Endodermal cell (in vitro differentiated cells): ENCODE results near the gene TOR1A. TPM values are rescaled to one million over a fixed set of nuclear protein-coding genes. Genes with fewer than 3 reads are reported as not detected.

ENCODE experiments used
- DNase-seq: peaks from one replicate; pipeline ENCODE4 v3.0.0-alpha.2; 2017
- H3K27ac ChIP-seq: 2 replicates; pipeline ENCODE4 v1.5.1; 2013; ENCODE audit warnings: mild to moderate bottlenecking, low read depth, low read length, moderate library complexity
- H3K27me3 ChIP-seq: 2 replicates; pipeline ENCODE4 v1.6.1; 2013; ENCODE audit warnings: mild to moderate bottlenecking, low read length, moderate library complexity; ENCODE audit not compliant: insufficient read depth, control insufficient read depth, poor library complexity, severe bottlenecking
- H3K36me3 ChIP-seq: 2 replicates; pipeline ENCODE4 v1.7.0; 2013; ENCODE audit warnings: mild to moderate bottlenecking, low read length, moderate library complexity; ENCODE audit not compliant: control insufficient read depth, insufficient read depth
- H3K4me1 ChIP-seq: one replicate; pipeline ENCODE4 v1.7.0; 2013; ENCODE audit warnings: low read length; ENCODE audit not compliant: control insufficient read depth, insufficient read depth
- H3K4me3 ChIP-seq: 2 replicates; pipeline ENCODE4 v1.5.1; 2013; ENCODE audit warnings: mild to moderate bottlenecking, low read length, moderate library complexity
- H3K9ac ChIP-seq: 2 replicates; pipeline ENCODE4 v1.6.1; 2013; ENCODE audit warnings: mild to moderate bottlenecking, low read length, moderate library complexity; ENCODE audit not compliant: poor library complexity, severe bottlenecking; ENCODE audit errors: extremely low read depth
- H3K9me3 ChIP-seq: 2 replicates; pipeline ENCODE4 v1.6.1; 2013; ENCODE audit warnings: mild to moderate bottlenecking, low read length, moderate library complexity; ENCODE audit not compliant: control insufficient read depth
- H3K27ac Mint-ChIP-seq: 2 replicates; pipeline ENCODE4 v1.8.0; 2020; ENCODE audit warnings: mixed read lengths
- H3K27me3 Mint-ChIP-seq: 2 replicates; pipeline ENCODE4 v1.8.0; 2021; ENCODE audit warnings: mild to moderate bottlenecking, mixed read lengths; ENCODE audit not compliant: insufficient read depth
- H3K36me3 Mint-ChIP-seq: 2 replicates; pipeline ENCODE4 v1.8.0; 2020; ENCODE audit warnings: low read depth, mixed read lengths
- H3K4me1 Mint-ChIP-seq: 2 replicates; pipeline ENCODE4 v1.8.0; 2020; ENCODE audit warnings: mixed read lengths
- H3K4me3 Mint-ChIP-seq: 2 replicates; pipeline ENCODE4 v1.8.0; 2020; ENCODE audit warnings: mild to moderate bottlenecking, moderate library complexity, mixed read lengths
- H3K9me3 Mint-ChIP-seq: 2 replicates; pipeline ENCODE4 v1.8.0; 2020; ENCODE audit warnings: mild to moderate bottlenecking, mixed read lengths
- WGBS, 2 experiments: methylation state at CpG; one replicate each; pipeline versions ENCODE4 v1.1.5 to v1.1.7; 2013; ENCODE audit warnings: missing lambda C conversion rate in 2 of 2, mixed read lengths in 1 of 2; ENCODE audit not compliant: insufficient coverage in 1 of 2, insufficient read length in 1 of 2; 5-methylcytosine and 5-hydroxymethylcytosine counted together
- total RNA-seq, 2 donors: library from RNA; stranded (reverse); fragmentation: NEBNext Ultra II Directional in 1 of 2; extraction: Animal tissue kit (Norgen Biotek cat#: 25700) in 1 of 2; gene quantifications; 2 replicates in 1 of 2; 3 replicates in 1 of 2; pipeline ENCODE4 v1.2.1, GENCODE V29; 2021
- TF ChIP-seq, protein P1 (sequence below): fragments of 200-600 bp; sonication (generic); conservative IDR thresholded peaks from 2 replicates; pipeline ENCODE4 v1.5.0; 2021; ENCODE audit warnings: antibody characterized with exemption, mild to moderate bottlenecking

The TOR1A gene
- total RNA-seq, 2 donors from 2014 or later: 48.4 to 49.9 TPM

DNA sequence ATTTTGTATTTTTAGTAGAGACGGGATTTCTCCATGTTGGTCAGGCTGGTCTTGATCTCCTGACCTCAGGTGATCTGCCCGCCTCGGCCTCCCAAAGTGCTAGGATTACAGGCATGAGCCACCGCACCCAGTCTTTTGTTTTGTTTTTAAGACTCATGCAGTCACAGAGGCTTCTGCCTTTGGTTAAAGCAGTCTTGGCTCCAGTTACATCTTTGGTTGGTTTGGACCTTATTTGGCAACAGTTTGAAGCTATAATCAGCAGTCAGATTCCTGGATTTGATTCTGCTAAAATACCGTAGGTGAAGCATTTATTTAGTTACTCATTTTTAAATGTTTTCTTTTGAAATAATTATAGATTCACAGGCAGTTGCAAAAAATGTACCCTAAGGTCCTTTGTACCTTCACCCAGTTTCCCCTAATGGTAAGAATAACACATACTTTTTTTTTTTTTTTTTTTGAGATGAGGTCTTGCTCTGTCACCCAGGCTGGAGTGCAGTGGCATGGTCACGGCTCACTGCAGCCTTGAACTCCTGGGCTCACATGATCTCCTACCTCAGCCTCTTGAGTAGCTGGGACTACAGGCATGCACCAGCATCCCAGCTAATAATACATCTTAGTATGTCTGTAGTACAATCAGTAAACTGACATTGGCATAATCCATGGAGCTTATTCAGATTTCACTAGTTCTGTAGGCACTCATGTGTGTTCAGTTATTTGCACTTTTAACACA, 27.1 kb upstream of the TOR1A start:
- no peak for DNase-seq
- peaks cover 38% of the 10 kb centered on the region for H3K36me3 Mint-ChIP-seq
- no peaks in the 10 kb centered on the region for H3K4me1 Mint-ChIP-seq
- Histone ChIP-seq H3K4me1 (no peaks in the 10 kb centered on the region), H3K9ac (no peak overlapping the region), H3K27ac (no peak overlapping the region), H3K36me3 (peaks cover 34% of the 10 kb centered on the region), H3K27me3 (no peaks in the 10 kb centered on the region), H3K4me3 (no peak overlapping the region), H3K9me3 (no peaks in the 10 kb centered on the region)
- H3K9me3 Mint-ChIP-seq: no peaks in the 10 kb centered on the region
- no peaks in the 10 kb centered on the region for H3K27me3 Mint-ChIP-seq
- TF ChIP-seq, protein P1, sequence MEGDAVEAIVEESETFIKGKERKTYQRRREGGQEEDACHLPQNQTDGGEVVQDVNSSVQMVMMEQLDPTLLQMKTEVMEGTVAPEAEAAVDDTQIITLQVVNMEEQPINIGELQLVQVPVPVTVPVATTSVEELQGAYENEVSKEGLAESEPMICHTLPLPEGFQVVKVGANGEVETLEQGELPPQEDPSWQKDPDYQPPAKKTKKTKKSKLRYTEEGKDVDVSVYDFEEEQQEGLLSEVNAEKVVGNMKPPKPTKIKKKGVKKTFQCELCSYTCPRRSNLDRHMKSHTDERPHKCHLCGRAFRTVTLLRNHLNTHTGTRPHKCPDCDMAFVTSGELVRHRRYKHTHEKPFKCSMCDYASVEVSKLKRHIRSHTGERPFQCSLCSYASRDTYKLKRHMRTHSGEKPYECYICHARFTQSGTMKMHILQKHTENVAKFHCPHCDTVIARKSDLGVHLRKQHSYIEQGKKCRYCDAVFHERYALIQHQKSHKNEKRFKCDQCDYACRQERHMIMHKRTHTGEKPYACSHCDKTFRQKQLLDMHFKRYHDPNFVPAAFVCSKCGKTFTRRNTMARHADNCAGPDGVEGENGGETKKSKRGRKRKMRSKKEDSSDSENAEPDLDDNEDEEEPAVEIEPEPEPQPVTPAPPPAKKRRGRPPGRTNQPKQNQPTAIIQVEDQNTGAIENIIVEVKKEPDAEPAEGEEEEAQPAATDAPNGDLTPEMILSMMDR: no peak
- H3K4me3 Mint-ChIP-seq: no peak overlapping the region
- 92 to 96% methylated on average over 4 to 6 of the region's 6 CpGs for WGBS, 2 experiments
- no peak overlapping the region for H3K27ac Mint-ChIP-seq

DNA sequence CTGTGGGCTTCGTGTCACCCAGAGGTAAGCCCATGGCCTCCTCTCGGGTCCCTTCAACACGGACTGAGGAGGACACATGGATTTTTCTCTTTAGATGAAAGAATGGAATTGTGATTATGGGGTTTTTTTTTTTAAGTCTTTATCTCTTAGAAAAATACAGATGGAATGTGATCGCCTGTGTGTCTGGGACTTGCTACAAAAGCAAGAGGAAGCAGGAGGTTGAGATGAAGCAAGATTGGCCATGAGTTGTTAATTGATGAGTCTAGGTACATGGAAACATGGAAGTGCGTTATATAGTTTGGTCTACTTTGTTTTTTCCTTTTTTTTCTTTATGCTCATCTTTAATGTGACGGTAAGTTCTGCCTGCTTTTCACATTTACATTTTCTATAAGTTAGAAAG, 26.0 kb upstream of the TOR1A start:
- Histone ChIP-seq H3K27me3 (no peaks in the 10 kb centered on the region), H3K27ac (no peak overlapping the region), H3K9ac (no peak overlapping the region), H3K36me3 (peaks cover 31% of the 10 kb centered on the region), H3K9me3 (no peaks in the 10 kb centered on the region), H3K4me1 (no peaks in the 10 kb centered on the region), H3K4me3 (no peak overlapping the region)
- no peak overlapping the region for H3K4me3 Mint-ChIP-seq
- H3K36me3 Mint-ChIP-seq: peaks cover 29% of the 10 kb centered on the region
- no peak for DNase-seq
- TF ChIP-seq, protein P1: no peak
- no peaks in the 10 kb centered on the region for H3K27me3 Mint-ChIP-seq
- 96 to 97% methylated on average over 4 to 6 of the region's 6 CpGs for WGBS, 2 experiments
- no peak overlapping the region for H3K27ac Mint-ChIP-seq
- H3K9me3 Mint-ChIP-seq: no peaks in the 10 kb centered on the region
- no peaks in the 10 kb centered on the region for H3K4me1 Mint-ChIP-seq

DNA sequence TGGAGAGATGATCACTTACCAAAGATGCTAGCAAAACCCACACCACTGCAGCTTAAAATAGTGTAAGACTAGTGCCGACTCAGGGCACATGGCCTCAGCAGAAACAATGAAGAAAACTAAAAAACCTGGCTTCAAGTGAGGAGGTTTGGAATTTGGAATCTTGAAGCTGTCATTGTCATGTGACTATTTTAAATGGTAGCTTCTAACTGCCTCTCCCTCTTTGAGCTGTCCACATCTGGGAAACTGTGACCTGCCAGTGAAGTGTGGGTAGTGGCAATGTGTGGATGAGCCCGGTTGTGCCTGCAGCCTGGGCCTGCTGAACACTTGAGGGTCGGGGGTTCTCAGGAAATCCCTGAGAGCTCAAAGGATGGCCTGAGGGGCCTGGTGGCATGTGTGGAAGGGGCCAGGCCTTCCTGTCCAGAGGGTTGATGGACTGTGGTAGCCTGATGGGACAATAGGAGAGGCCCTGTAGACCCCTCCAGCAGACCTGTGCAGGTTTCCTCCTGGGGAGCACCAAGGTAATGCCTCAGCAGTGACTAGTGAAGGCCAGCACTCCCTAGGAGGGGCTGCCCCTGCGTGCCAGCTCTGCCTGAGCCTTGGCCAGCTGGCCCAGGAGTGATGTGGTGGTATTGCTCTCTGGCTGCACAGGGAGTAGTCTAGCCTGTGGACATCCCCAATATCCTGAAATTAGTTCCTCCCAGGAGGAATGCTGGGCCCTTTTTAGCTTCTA, 24.9 kb upstream of the TOR1A start:
- H3K4me1 Mint-ChIP-seq: no peaks in the 10 kb centered on the region
- H3K27ac Mint-ChIP-seq: no peak overlapping the region
- H3K4me3 ChIP-seq: no peak overlapping the region
- 85 to 88% methylated on average over 1 to 4 of the region's 4 CpGs for WGBS, 2 experiments
- no peaks in the 10 kb centered on the region for H3K27me3 ChIP-seq
- peaks cover 23% of the 10 kb centered on the region for H3K36me3 ChIP-seq
- no peak overlapping the region for H3K27ac ChIP-seq
- no peak overlapping the region for H3K4me3 Mint-ChIP-seq
- H3K36me3 Mint-ChIP-seq: peaks cover 20% of the 10 kb centered on the region
- H3K9me3 ChIP-seq: no peaks in the 10 kb centered on the region
- H3K9ac ChIP-seq: no peak overlapping the region
- TF ChIP-seq, protein P1: no peak
- no peaks in the 10 kb centered on the region for H3K9me3 Mint-ChIP-seq
- H3K27me3 Mint-ChIP-seq: no peaks in the 10 kb centered on the region
- DNase-seq: no peak
- no peaks in the 10 kb centered on the region for H3K4me1 ChIP-seq
